ENCODE data around the gene FETUB. TPM values are rescaled to one million over a fixed set of nuclear protein-coding genes. Genes with fewer than 3 reads are reported as not detected.

Gene FETUB
- total RNA-seq, 1 experiment from 2014 or later, result not detected

DNA sequence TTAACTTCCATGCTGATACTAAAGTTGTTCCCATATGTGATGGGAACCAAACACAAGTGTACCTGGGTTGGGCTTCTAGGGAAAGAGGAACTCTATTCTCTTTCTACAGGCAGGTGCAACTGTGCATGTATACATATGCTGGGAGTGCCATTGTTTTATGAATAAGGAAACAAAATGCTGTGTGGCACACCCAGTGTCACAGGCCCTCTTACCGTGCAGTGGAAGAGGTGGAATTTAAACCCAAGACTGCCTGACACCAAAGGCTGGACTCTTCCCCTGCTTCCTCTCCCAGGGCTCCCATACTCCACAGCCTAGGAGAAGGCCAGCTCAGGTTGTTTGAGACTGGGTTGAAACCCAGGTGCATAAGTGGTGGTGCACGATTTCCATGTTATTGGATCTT lies 1.9 kb upstream of the FETUB start:
- no peak overlapping the region for H2AFZ ChIP-seq (ENCODE audit: low read length)
- H3K27ac ChIP-seq (ENCODE audit: low read length), result no peak overlapping the region
- BruUV-seq (replicated peaks), result no TSS peak
- H3K4me1 ChIP-seq (ENCODE audit: insufficient read depth, low read length), result peaks cover 2% of the 10 kb centered on the region
- no peak overlapping the region for H3K4me3 ChIP-seq (ENCODE audit: low read length)
- no peak for TF ChIP-seq EZH2 (IDR thresholded peaks at IDR 0.05; ENCODE audit: low read length, unreplicated experiment)
- TF ChIP-seq EZH2phosphoT487 (IDR thresholded peaks at IDR 0.05; ENCODE audit: borderline replicate concordance, low read length), result no peak
- TF ChIP-seq, protein P1, sequence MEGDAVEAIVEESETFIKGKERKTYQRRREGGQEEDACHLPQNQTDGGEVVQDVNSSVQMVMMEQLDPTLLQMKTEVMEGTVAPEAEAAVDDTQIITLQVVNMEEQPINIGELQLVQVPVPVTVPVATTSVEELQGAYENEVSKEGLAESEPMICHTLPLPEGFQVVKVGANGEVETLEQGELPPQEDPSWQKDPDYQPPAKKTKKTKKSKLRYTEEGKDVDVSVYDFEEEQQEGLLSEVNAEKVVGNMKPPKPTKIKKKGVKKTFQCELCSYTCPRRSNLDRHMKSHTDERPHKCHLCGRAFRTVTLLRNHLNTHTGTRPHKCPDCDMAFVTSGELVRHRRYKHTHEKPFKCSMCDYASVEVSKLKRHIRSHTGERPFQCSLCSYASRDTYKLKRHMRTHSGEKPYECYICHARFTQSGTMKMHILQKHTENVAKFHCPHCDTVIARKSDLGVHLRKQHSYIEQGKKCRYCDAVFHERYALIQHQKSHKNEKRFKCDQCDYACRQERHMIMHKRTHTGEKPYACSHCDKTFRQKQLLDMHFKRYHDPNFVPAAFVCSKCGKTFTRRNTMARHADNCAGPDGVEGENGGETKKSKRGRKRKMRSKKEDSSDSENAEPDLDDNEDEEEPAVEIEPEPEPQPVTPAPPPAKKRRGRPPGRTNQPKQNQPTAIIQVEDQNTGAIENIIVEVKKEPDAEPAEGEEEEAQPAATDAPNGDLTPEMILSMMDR (conservative IDR thresholded peaks at IDR 0.05; ENCODE audit: low read depth, low read length), result no peak
- intact Hi-C loops (cut with micrococcal nuclease), result no loop called here
- H3K79me2 ChIP-seq (ENCODE audit: low read length), result no peaks in the 10 kb centered on the region
- no peak overlapping the region for H3K9ac ChIP-seq (ENCODE audit: low read length)
- no peaks in the 10 kb centered on the region for H3K9me3 ChIP-seq (ENCODE audit: low read length)
- no peaks in the 10 kb centered on the region for H3K27me3 ChIP-seq (ENCODE audit: low read length)
- DNase-seq, result no peak
- CTCF ChIA-PET, result no interaction called here
- no peaks in the 10 kb centered on the region for H3K9me2 ChIP-seq (replicated peaks; ENCODE audit: low read length)
- ATAC-seq, result no peak
- no peaks in the 10 kb centered on the region for H3K36me3 ChIP-seq (ENCODE audit: low read depth, low read length)
- H3F3A ChIP-seq (ENCODE audit: low read length, unreplicated experiment), result no peaks in the 10 kb centered on the region
- H3K4me2 ChIP-seq (ENCODE audit: low read length), result no peak overlapping the region
- POLR2A ChIA-PET (ENCODE audit: unreplicated experiment), result no interaction called here
- H4K20me1 ChIP-seq (ENCODE audit: low read length), result no peaks in the 10 kb centered on the region

GRCh38 chr3:186640473-186640818 lies 247 bp downstream of the FETUB start:
- Histone ChIP-seq H3K27ac (ENCODE audit: low read length) (no peak overlapping the region), H3K4me2 (ENCODE audit: low read length) (no peak overlapping the region), H3F3A (ENCODE audit: low read length, unreplicated experiment) (no peaks in the 10 kb centered on the region), H3K4me1 (ENCODE audit: insufficient read depth, low read length) (peaks cover 18% of the 10 kb centered on the region), H2AFZ (ENCODE audit: low read length) (0 out of 2 replicates have a peak overlapping the region, but pooled peaks have one; percentile 3), H3K36me3 (ENCODE audit: low read depth, low read length) (no peaks in the 10 kb centered on the region), H3K9ac (ENCODE audit: low read length) (no peak overlapping the region), H3K9me3 (ENCODE audit: low read length) (no peaks in the 10 kb centered on the region), H4K20me1 (ENCODE audit: low read length) (no peaks in the 10 kb centered on the region), H3K4me3 (ENCODE audit: low read length) (no peak overlapping the region), H3K79me2 (ENCODE audit: low read length) (no peaks in the 10 kb centered on the region), H3K9me2 (replicated peaks; ENCODE audit: low read length) (no peaks in the 10 kb centered on the region), H3K27me3 (ENCODE audit: low read length) (no peaks in the 10 kb centered on the region)
- no TSS peak for BruUV-seq (replicated peaks)
- intact Hi-C loops (cut with micrococcal nuclease), result no loop called here
- TF ChIP-seq, protein P1 (conservative IDR thresholded peaks at IDR 0.05; ENCODE audit: low read depth, low read length), result no peak
- TF ChIP-seq EZH2phosphoT487 (IDR thresholded peaks at IDR 0.05; ENCODE audit: borderline replicate concordance, low read length), result no peak
- no peak for TF ChIP-seq EZH2 (IDR thresholded peaks at IDR 0.05; ENCODE audit: low read length, unreplicated experiment)
- DNase-seq, result peak; percentile 64
- ChIA-PET CTCF (no interaction called here), POLR2A (ENCODE audit: unreplicated experiment) (no interaction called here)
- peak; percentile 40; the same call in 1 of the 2 replicates for ATAC-seq

DNA sequence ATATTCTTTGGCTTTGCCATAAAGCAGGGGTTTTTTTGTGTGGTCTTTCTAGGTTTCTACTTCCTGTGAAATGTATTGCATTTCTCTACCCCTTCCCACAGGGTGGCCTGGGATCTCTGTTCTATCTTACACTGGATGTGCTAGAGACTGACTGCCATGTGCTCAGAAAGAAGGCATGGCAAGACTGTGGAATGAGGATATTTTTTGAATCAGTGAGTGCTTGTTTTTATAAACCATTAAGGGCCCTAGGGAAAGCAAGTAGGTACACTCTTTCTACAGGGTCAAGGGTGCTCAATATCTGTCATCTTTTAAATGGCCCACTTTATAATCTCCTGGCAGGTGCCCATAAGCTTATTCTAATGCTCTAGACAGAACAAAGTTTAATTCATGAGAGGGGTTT lies 730 bp downstream of the FETUB start:
- no peak overlapping the region for H3K4me3 ChIP-seq (ENCODE audit: low read length)
- no peak for ATAC-seq
- CTCF ChIA-PET, result no interaction called here
- no peak overlapping the region for H3K9ac ChIP-seq (ENCODE audit: low read length)
- intact Hi-C loops (cut with micrococcal nuclease), result no loop called here
- peaks cover 18% of the 10 kb centered on the region for H3K4me1 ChIP-seq (ENCODE audit: insufficient read depth, low read length)
- no peak overlapping the region for H3K4me2 ChIP-seq (ENCODE audit: low read length)
- H3K79me2 ChIP-seq (ENCODE audit: low read length), result no peaks in the 10 kb centered on the region
- DNase-seq, result no peak
- no peaks in the 10 kb centered on the region for H3K9me3 ChIP-seq (ENCODE audit: low read length)
- H2AFZ ChIP-seq (ENCODE audit: low read length), result 0 out of 2 replicates have a peak overlapping the region, but pooled peaks have one; percentile 3
- TF ChIP-seq EZH2phosphoT487 (IDR thresholded peaks at IDR 0.05; ENCODE audit: borderline replicate concordance, low read length) (no peak), EZH2 (IDR thresholded peaks at IDR 0.05; ENCODE audit: low read length, unreplicated experiment) (no peak)
- TF ChIP-seq, protein P1 (conservative IDR thresholded peaks at IDR 0.05; ENCODE audit: low read depth, low read length), result no peak
- no peaks in the 10 kb centered on the region for H3K27me3 ChIP-seq (ENCODE audit: low read length)
- BruUV-seq (replicated peaks), result no TSS peak
- H3K36me3 ChIP-seq (ENCODE audit: low read depth, low read length), result no peaks in the 10 kb centered on the region
- H4K20me1 ChIP-seq (ENCODE audit: low read length), result no peaks in the 10 kb centered on the region
- no peaks in the 10 kb centered on the region for H3F3A ChIP-seq (ENCODE audit: low read length, unreplicated experiment)
- H3K27ac ChIP-seq (ENCODE audit: low read length), result no peak overlapping the region
- no peaks in the 10 kb centered on the region for H3K9me2 ChIP-seq (replicated peaks; ENCODE audit: low read length)
- POLR2A ChIA-PET (ENCODE audit: unreplicated experiment), result no interaction called here

Measured in PC-3 (cell line).